ENCODE data around the gene ZNF22. TPM values are rescaled to one million over a fixed set of nuclear protein-coding genes. Genes with fewer than 3 reads are reported as not detected.
A peak's percentile ranks its signal among the peaks of the same experiment; 100 is the strongest.
"Not testable (repeated sequence)": the region's sequence is repeated elsewhere in the genome, so short reads cannot be mapped to it uniquely, and the experiment has no call there.

Gene ZNF22
- total RNA-seq, 1 donor from 2014 or later = 26.9 TPM

- TF ChIP-seq CTCF (IDR thresholded peaks at IDR 0.05) = no peak
- ATAC-seq = no peak
- Histone ChIP-seq H3K4me1 (peaks cover 13% of the 10 kb centered on the region), H3K4me3 (no peak overlapping the region), H3K27me3 (no peaks in the 10 kb centered on the region), H3K27ac (no peak overlapping the region), H3K9me3 (no peaks in the 10 kb centered on the region), H3K36me3 (peaks cover 21% of the 10 kb centered on the region)
- no peak for DNase-seq
- intact Hi-C loops (cut with DNase I) = no loop called here
Observed at GRCh38 chr10:45006276-45007030, 5.7 kb downstream of the ZNF22 start.

GRCh38 chr10:45008524-45009161 lies 7.9 kb downstream of the ZNF22 start:
- no peaks in the 10 kb centered on the region for H3K27me3 ChIP-seq
- DNase-seq (no peak), ATAC-seq (peak; percentile 99)
- intact Hi-C loops (cut with DNase I) = no loop called here
- no peaks in the 10 kb centered on the region for H3K4me1 ChIP-seq
- no peak overlapping the region for H3K27ac ChIP-seq
- no peaks in the 10 kb centered on the region for H3K9me3 ChIP-seq
- TF ChIP-seq CTCF (IDR thresholded peaks at IDR 0.05) = peak; percentile 79
- H3K36me3 ChIP-seq = peaks cover 18% of the 10 kb centered on the region
- H3K4me3 ChIP-seq = no peak overlapping the region

GRCh38 chr10:45014557-45014956 lies 13.8 kb downstream of the ZNF22 start:
- H3K4me1 ChIP-seq; ATAC-seq; intact Hi-C loops (cut with DNase I); H3K27ac ChIP-seq; H3K4me3 ChIP-seq; H3K9me3 ChIP-seq; H3K36me3 ChIP-seq; DNase-seq; H3K27me3 ChIP-seq: not testable (repeated sequence)

GRCh38 chr10:45015590-45015989 lies 14.9 kb downstream of the ZNF22 start:
- no peaks in the 10 kb centered on the region for H3K9me3 ChIP-seq
- intact Hi-C loops (cut with DNase I) = no loop called here
- no peaks in the 10 kb centered on the region for H3K27me3 ChIP-seq
- no peak for ATAC-seq
- no peaks in the 10 kb centered on the region for H3K4me1 ChIP-seq
- no peak for DNase-seq
- no peak overlapping the region for H3K4me3 ChIP-seq
- no peak overlapping the region for H3K27ac ChIP-seq
- H3K36me3 ChIP-seq = no peaks in the 10 kb centered on the region
- no peak for TF ChIP-seq CTCF (IDR thresholded peaks at IDR 0.05)

- DNase-seq (no peak), ATAC-seq (no peak)
- Histone ChIP-seq H3K36me3 (no peaks in the 10 kb centered on the region), H3K9me3 (no peaks in the 10 kb centered on the region), H3K4me1 (no peaks in the 10 kb centered on the region), H3K4me3 (no peak overlapping the region), H3K27me3 (no peaks in the 10 kb centered on the region), H3K27ac (no peak overlapping the region)
- intact Hi-C loops (cut with DNase I) = no loop called here
- no peak for TF ChIP-seq CTCF (IDR thresholded peaks at IDR 0.05)
Observed at GRCh38 chr10:45023426-45023825, 22.7 kb downstream of the ZNF22 start.

- H3K9me3 ChIP-seq = no peaks in the 10 kb centered on the region
- DNase-seq (no peak), ATAC-seq (peak; percentile 33)
- H3K4me1 ChIP-seq = no peaks in the 10 kb centered on the region
- no peaks in the 10 kb centered on the region for H3K27me3 ChIP-seq
- H3K4me3 ChIP-seq = no peak overlapping the region
- H3K27ac ChIP-seq = no peak overlapping the region
- TF ChIP-seq CTCF (IDR thresholded peaks at IDR 0.05) = no peak
- intact Hi-C loops (cut with DNase I) = no loop called here
- no peaks in the 10 kb centered on the region for H3K36me3 ChIP-seq
Observed at GRCh38 chr10:45034301-45034700, 33.6 kb downstream of the ZNF22 start.

All from upper lobe of right lung (tissue), 1 donor.